ENCODE measurements around the gene INPP4A.
"Not testable (repeated sequence)": the region's sequence is repeated elsewhere in the genome, so short reads cannot be mapped to it uniquely, and the experiment has no call there.

INPP4A gene

DNA sequence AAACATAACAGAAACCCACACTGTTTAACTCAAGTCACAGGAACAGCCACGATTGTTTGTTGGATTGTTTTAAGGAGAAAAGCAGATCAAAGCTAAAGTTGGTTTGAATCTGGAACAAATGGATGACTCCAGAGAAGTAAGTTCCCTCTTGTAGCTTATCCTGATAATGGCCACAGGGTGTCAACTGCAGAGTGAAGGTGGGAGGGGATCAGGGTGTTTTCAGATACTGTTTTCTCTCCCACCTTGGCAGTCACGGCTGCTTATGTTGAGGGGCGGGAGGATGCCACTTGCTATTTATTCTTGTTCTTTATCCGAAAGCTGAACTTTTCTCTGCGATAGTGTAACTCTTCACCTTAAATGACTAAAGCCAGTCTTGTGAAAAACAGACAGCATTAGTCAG lies 36.5 kb upstream of the INPP4A start:
- peaks cover 0 to 2% (median 0%) of the 10 kb centered on the region in 4 experiments for H3K4me1 ChIP-seq (ENCODE audit: control extremely low read depth in 1 of 4, control insufficient read depth in 4 of 4, insufficient read depth in 4 of 4, low read length in 3 of 4)
- H3K27me3 ChIP-seq (replicated peaks in 2 of 5; ENCODE audit: control insufficient read depth in 4 of 5, insufficient read depth in 5 of 5, low read length in 4 of 5), result peaks cover 0 to 5% (median 0%) of the 10 kb centered on the region in 5 experiments
- WGBS (ENCODE audit: insufficient coverage), result 96% methylated on average over 5 of the region's 5 CpGs
- H3K27ac ChIP-seq (ENCODE audit: insufficient read depth in 1 of 2, low read depth in 1 of 2, low read length in 2 of 2, poor library complexity in 1 of 2, severe bottlenecking in 2 of 2), result no peak overlapping the region
- no peak overlapping the region for H3K4me3 ChIP-seq (ENCODE audit: control insufficient read depth in 1 of 7, extremely low read depth in 1 of 7, insufficient read depth in 4 of 7, low read depth in 2 of 7, low read length in 6 of 7)
- CTCF ChIA-PET, result no interaction called here
- no peaks in the 10 kb centered on the region for H3K9me3 ChIP-seq (ENCODE audit: control extremely low read depth in 1 of 5, control insufficient read depth in 4 of 5, insufficient read depth in 2 of 5, low read depth in 1 of 5, low read length in 4 of 5)
- no peak for DNase-seq
- no peaks in the 10 kb centered on the region for H3K36me3 ChIP-seq (ENCODE audit: control insufficient read depth in 4 of 4, insufficient read depth in 4 of 4, low read length in 3 of 4)
- POLR2A ChIA-PET, result no interaction called here

DNA sequence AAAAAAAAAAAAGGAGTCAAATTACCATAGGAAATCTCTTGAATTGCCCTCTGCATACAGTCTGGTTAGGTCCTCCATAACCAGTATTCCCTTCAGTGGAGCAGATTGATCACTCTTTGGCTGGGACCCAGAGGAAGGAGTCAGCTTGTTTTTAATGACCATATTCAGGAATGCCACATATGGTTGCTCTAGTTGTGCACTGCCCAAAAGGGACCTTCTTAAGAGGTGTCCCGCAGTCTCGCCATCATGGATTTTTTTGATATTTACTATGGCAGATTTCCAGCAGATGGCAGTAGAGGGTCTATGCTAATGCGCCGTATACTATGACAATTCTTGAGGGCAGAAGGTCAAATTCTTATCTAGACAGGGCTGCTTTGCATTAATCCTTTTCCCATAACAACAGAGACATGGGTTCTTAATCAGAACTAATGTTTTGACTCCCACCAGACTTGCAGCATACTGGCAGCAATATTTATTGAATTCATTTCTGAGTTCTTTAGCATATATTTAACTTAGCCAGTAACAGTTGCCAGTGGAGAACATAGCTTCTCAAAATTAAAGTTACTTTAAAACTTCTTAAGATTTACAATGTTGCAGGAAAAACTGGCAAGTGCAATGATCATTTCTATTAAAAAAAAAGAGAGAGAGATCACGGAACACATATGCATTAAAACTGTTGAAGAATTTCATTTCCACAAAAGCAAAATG lies 31.8 kb upstream of the INPP4A start:
- ChIA-PET CTCF (interaction anchor here (1.0 to 2.8 kb wide), 19 partner anchors 8 to 189 kb away, joined by 3 to 10 read pairs (median 4); no protein-coding TSS in a partner anchor), POLR2A (no interaction called here)
- H3K27me3 ChIP-seq (replicated peaks in 2 of 5; ENCODE audit: control insufficient read depth in 4 of 5, insufficient read depth in 5 of 5, low read length in 4 of 5), result peaks cover 0 to 2% (median 0%) of the 10 kb centered on the region in 5 experiments
- WGBS (ENCODE audit: insufficient coverage), result 0% methylated on average over 4 of the region's 5 CpGs
- peaks cover 0 to 3% (median 0%) of the 10 kb centered on the region in 5 experiments for H3K9me3 ChIP-seq (ENCODE audit: control extremely low read depth in 1 of 5, control insufficient read depth in 4 of 5, insufficient read depth in 2 of 5, low read depth in 1 of 5, low read length in 4 of 5)
- no peaks in the 10 kb centered on the region for H3K36me3 ChIP-seq (ENCODE audit: control insufficient read depth in 4 of 4, insufficient read depth in 4 of 4, low read length in 3 of 4)
- peak; percentile 76 to 86 (median 80) for DNase-seq
- H3K4me3 ChIP-seq (ENCODE audit: control insufficient read depth in 1 of 7, extremely low read depth in 1 of 7, insufficient read depth in 4 of 7, low read depth in 2 of 7, low read length in 6 of 7), result no peak overlapping the region
- H3K4me1 ChIP-seq (ENCODE audit: control extremely low read depth in 1 of 4, control insufficient read depth in 4 of 4, insufficient read depth in 4 of 4, low read length in 3 of 4), result peaks cover 0 to 2% (median 0%) of the 10 kb centered on the region in 4 experiments
- H3K27ac ChIP-seq (ENCODE audit: insufficient read depth in 1 of 2, low read depth in 1 of 2, low read length in 2 of 2, poor library complexity in 1 of 2, severe bottlenecking in 2 of 2), result no peak overlapping the region

DNA sequence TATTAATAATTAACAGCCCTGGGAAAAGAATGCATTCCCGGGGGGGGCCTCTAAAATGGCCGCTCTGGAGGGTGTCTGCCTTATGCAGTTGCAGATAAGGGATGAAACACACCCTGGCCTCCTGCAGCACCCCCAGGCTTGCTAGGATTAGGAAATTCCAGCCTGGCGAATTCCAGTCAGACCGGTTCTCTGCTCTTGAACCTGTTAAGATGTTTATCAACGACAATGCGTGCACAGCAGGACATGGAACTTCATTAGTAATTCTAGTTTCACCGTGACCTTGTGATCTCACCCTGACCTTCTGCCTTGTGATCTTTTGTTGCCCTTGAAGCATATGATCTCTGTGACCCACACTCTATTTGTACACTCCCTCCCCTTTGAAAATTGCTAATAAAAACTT lies 30.4 kb upstream of the INPP4A start:
- CTCF ChIA-PET, result interaction anchor here (1.2 to 1.6 kb wide), 4 partner anchors 57 to 107 kb away, joined by 3 to 7 read pairs (median 4); no protein-coding TSS in a partner anchor
- H3K36me3 ChIP-seq (ENCODE audit: control insufficient read depth in 4 of 4, insufficient read depth in 4 of 4, low read length in 3 of 4); DNase-seq; H3K27me3 ChIP-seq (replicated peaks in 2 of 5; ENCODE audit: control insufficient read depth in 4 of 5, insufficient read depth in 5 of 5, low read length in 4 of 5); H3K27ac ChIP-seq (ENCODE audit: insufficient read depth in 1 of 2, low read depth in 1 of 2, low read length in 2 of 2, poor library complexity in 1 of 2, severe bottlenecking in 2 of 2); H3K4me3 ChIP-seq (ENCODE audit: control insufficient read depth in 1 of 7, extremely low read depth in 1 of 7, insufficient read depth in 4 of 7, low read depth in 2 of 7, low read length in 6 of 7); H3K4me1 ChIP-seq (ENCODE audit: control extremely low read depth in 1 of 4, control insufficient read depth in 4 of 4, insufficient read depth in 4 of 4, low read length in 3 of 4); H3K9me3 ChIP-seq (ENCODE audit: control extremely low read depth in 1 of 5, control insufficient read depth in 4 of 5, insufficient read depth in 2 of 5, low read depth in 1 of 5, low read length in 4 of 5); POLR2A ChIA-PET: not testable (repeated sequence)
- over 99% methylated on average over 6 of the region's 7 CpGs for WGBS (ENCODE audit: insufficient coverage)

DNA sequence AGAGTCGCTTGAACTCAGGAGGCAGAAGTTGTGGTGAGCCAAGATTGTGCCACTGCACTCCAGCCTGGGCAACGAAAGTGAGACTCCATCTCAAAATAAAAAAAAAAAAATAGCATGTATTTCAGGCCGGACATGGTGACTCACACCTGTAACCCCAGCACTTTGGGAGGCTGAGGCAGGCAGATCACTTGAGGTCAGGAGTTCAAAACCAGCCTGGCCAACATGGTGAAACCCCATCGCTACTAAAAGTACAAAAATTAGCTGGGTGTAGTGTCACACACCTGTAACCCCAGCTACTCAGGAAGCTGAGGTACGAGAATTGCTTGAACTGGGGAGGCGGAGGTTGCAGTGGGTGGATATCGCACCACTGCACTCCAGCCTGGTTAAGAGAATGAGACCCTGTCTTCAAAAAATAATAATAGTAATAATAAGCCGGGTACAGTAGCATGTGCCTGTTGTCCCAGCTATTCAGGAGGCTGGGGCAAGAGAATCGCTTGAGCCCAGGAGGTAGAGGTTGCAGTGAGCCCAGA lies 28.9 kb upstream of the INPP4A start:
- POLR2A ChIA-PET, result not testable (repeated sequence)
- CTCF ChIA-PET, result interaction anchor here (0.6 to 1.5 kb wide), 2 partner anchors 25 to 944 kb away, joined by 3 to 4 read pairs; no protein-coding TSS in a partner anchor

DNA sequence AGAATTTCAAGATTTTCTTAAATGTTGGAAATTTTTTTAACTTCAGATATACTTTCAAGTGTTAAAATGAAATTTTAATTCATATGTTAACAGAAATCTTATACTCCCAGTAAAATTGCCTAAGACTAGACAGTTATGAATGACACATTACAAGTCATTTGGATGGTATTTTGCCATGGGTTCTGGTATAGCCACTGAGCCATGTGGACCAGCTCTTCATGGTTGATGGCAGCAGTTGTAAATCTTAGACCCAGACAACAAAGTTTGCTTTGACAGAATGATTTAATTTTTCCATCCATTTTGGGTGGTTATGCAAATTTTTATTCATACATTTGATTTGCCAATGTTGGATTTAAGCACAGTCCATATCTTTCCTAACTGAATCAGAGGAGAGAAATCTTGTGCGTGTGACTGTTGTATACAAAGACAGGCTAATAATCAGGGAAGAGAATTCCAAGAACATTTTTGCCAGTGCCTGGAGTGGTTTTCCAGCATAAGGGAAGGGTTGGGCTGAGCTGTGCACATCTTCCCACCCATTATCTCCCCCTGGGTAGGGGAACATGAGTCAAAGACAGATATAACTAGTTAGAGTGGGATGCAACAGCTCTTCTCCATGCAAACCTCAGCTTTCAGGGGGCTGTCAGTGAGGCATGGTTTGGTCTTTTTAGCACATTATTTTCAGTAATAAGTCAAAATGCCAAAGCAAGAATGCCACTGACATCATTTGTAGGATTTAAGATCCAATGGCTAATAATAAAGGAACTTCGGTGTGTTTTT lies 28.1 kb upstream of the INPP4A start:
- Histone ChIP-seq H3K4me3 (ENCODE audit: control insufficient read depth in 1 of 7, extremely low read depth in 1 of 7, insufficient read depth in 4 of 7, low read depth in 2 of 7, low read length in 6 of 7) (no peak overlapping the region), H3K27me3 (replicated peaks in 2 of 5; ENCODE audit: control insufficient read depth in 4 of 5, insufficient read depth in 5 of 5, low read length in 4 of 5) (peaks cover 0 to 2% (median 0%) of the 10 kb centered on the region in 5 experiments), H3K4me1 (ENCODE audit: control extremely low read depth in 1 of 4, control insufficient read depth in 4 of 4, insufficient read depth in 4 of 4, low read length in 3 of 4) (peaks cover 0 to 2% (median 0%) of the 10 kb centered on the region in 4 experiments), H3K27ac (ENCODE audit: insufficient read depth in 1 of 2, low read depth in 1 of 2, low read length in 2 of 2, poor library complexity in 1 of 2, severe bottlenecking in 2 of 2) (no peak overlapping the region), H3K9me3 (ENCODE audit: control extremely low read depth in 1 of 5, control insufficient read depth in 4 of 5, insufficient read depth in 2 of 5, low read depth in 1 of 5, low read length in 4 of 5) (peaks cover 2 to 5% (median 3%) of the 10 kb centered on the region in 5 experiments), H3K36me3 (ENCODE audit: control insufficient read depth in 4 of 4, insufficient read depth in 4 of 4, low read length in 3 of 4) (no peaks in the 10 kb centered on the region)
- WGBS (ENCODE audit: insufficient coverage), result no CpG with 5 or more reads among the region's 2 CpGs
- CTCF ChIA-PET, result interaction anchor here (1.5 kb wide), 1 partner anchor 24 kb away, joined by 4 read pairs; no protein-coding TSS in a partner anchor
- no peak for DNase-seq
- POLR2A ChIA-PET, result no interaction called here

More for the DNA sequence above, 28.9 kb upstream of the INPP4A start:
- H3K9me3 ChIP-seq (ENCODE audit: control extremely low read depth in 1 of 5, control insufficient read depth in 4 of 5, insufficient read depth in 2 of 5, low read depth in 1 of 5, low read length in 4 of 5); H3K4me1 ChIP-seq (ENCODE audit: control extremely low read depth in 1 of 4, control insufficient read depth in 4 of 4, insufficient read depth in 4 of 4, low read length in 3 of 4); H3K27ac ChIP-seq (ENCODE audit: insufficient read depth in 1 of 2, low read depth in 1 of 2, low read length in 2 of 2, poor library complexity in 1 of 2, severe bottlenecking in 2 of 2); H3K4me3 ChIP-seq (ENCODE audit: control insufficient read depth in 1 of 7, extremely low read depth in 1 of 7, insufficient read depth in 4 of 7, low read depth in 2 of 7, low read length in 6 of 7); H3K36me3 ChIP-seq (ENCODE audit: control insufficient read depth in 4 of 4, insufficient read depth in 4 of 4, low read length in 3 of 4); DNase-seq; H3K27me3 ChIP-seq (replicated peaks in 2 of 5; ENCODE audit: control insufficient read depth in 4 of 5, insufficient read depth in 5 of 5, low read length in 4 of 5): not testable (repeated sequence)
- WGBS (ENCODE audit: insufficient coverage), result 96% methylated on average over 5 of the region's 9 CpGs

DNA sequence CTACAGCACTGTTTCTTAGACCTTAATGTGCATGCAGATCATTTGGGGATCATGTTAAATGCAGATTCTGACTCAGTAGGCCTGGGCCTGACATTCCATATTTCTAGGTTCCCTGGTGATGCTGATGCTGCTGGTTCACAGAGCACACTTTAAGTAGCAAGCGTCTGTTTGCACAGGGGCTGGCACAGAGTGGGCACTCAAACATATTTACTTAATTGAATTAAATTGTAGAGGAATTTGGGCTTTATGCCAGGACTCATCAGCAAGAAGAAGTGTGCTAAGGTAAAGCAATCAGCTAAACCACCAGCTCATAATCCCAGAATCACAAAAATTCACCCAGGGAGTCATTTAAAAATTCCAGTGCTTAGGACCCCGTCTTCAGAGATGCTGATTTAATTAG lies 25.1 kb upstream of the INPP4A start:
- Histone ChIP-seq H3K27me3 (replicated peaks in 2 of 5; ENCODE audit: control insufficient read depth in 4 of 5, insufficient read depth in 5 of 5, low read length in 4 of 5) (no peaks in the 10 kb centered on the region), H3K4me3 (ENCODE audit: control insufficient read depth in 1 of 7, extremely low read depth in 1 of 7, insufficient read depth in 4 of 7, low read depth in 2 of 7, low read length in 6 of 7) (no peak overlapping the region), H3K27ac (ENCODE audit: insufficient read depth in 1 of 2, low read depth in 1 of 2, low read length in 2 of 2, poor library complexity in 1 of 2, severe bottlenecking in 2 of 2) (no peak overlapping the region), H3K9me3 (ENCODE audit: control extremely low read depth in 1 of 5, control insufficient read depth in 4 of 5, insufficient read depth in 2 of 5, low read depth in 1 of 5, low read length in 4 of 5) (peaks cover 2 to 8% (median 3%) of the 10 kb centered on the region in 5 experiments), H3K36me3 (ENCODE audit: control insufficient read depth in 4 of 4, insufficient read depth in 4 of 4, low read length in 3 of 4) (no peaks in the 10 kb centered on the region), H3K4me1 (ENCODE audit: control extremely low read depth in 1 of 4, control insufficient read depth in 4 of 4, insufficient read depth in 4 of 4, low read length in 3 of 4) (no peaks in the 10 kb centered on the region)
- WGBS (ENCODE audit: insufficient coverage), result 100% methylated on average over 1 of the region's 2 CpGs
- no peak for DNase-seq
- CTCF ChIA-PET, result no interaction called here
- POLR2A ChIA-PET, result interaction anchor here (0.6 kb wide), 1 partner anchor 1605 kb away, joined by 3 read pairs; no protein-coding TSS in a partner anchor
